Endothelial cell of umbilical vein (primary cell): ENCODE data around the gene STRN3. TPM values are rescaled to one million over a fixed set of nuclear protein-coding genes. Genes with fewer than 3 reads are reported as not detected.
"Not testable (repeated sequence)": the region's sequence is repeated elsewhere in the genome, so short reads cannot be mapped to it uniquely, and the experiment has no call there.

ENCODE experiments used
- BruUV-seq: library from RNA; stranded (reverse); fragments of 400-500 nt; replicated peaks from 2 replicates; lab custom pipeline; 2021; lab: Mats Ljungman, UMichigan
- CTCF ChIA-PET: fragments of 300-600, 350-600 bp; sonication (Branson Sonifier 250); formaldehyde crosslinking; loops from one replicate; lab custom pipeline; 2021; ENCODE audit warnings: antibody characterized with exemption, inconsistent platforms; lab: Charles Lee
- POLR2A ChIA-PET: fragments of 300-600, 350-600 bp; sonication (Branson Sonifier 250); formaldehyde crosslinking; loops from one replicate; lab custom pipeline; 2021; ENCODE audit warnings: antibody characterized with exemption, inconsistent platforms; lab: Charles Lee
- DNase-seq: peaks from one replicate; pipeline ENCODE4 v3.0.0-alpha.2; 2011; ENCODE audit warnings: low read depth, low spot score
- FAIRE-seq: peaks from 2 replicates; lab custom pipeline; 2011; peaks lifted over from hg19 to GRCh38; lab: Jason Lieb, UNC
- H2AFZ ChIP-seq: 2 replicates; pipeline ENCODE4 v1.6.0; 2012; ENCODE audit warnings: low read depth, low read length, control low read depth, inconsistent platforms
- H3K27ac ChIP-seq: 2 replicates; pipeline ENCODE4 v1.5.1; 2011; ENCODE audit warnings: low read depth, mild to moderate bottlenecking, control low read depth, low read length, moderate library complexity; ENCODE audit not compliant: insufficient read depth
- H3K27me3 ChIP-seq, 2 experiments: 2 replicates each; pipeline versions ENCODE4 v1.6.0 to v1.6.1; 2011; ENCODE audit warnings: low read length in 2 of 2, mixed read lengths in 1 of 2; ENCODE audit not compliant: control insufficient read depth in 2 of 2, insufficient read depth in 2 of 2
- H3K36me3 ChIP-seq, 2 experiments: 2 replicates in 1 of 2; 3 replicates in 1 of 2; pipeline ENCODE4 v1.5.1; 2011; ENCODE audit warnings: low read length in 2 of 2, mild to moderate bottlenecking in 1 of 2, moderate library complexity in 1 of 2; ENCODE audit not compliant: control insufficient read depth in 2 of 2, insufficient read depth in 2 of 2; ENCODE audit errors: extremely low read depth in 1 of 2
- H3K4me1 ChIP-seq: 3 replicates; pipeline ENCODE4 v1.5.1; 2011; ENCODE audit warnings: mild to moderate bottlenecking, low read length; ENCODE audit not compliant: control insufficient read depth, insufficient read depth; ENCODE audit errors: extremely low read depth
- H3K4me2 ChIP-seq: 2 replicates; pipeline ENCODE4 v1.6.1; 2011; ENCODE audit warnings: low read length, control low read depth, mixed read lengths; ENCODE audit not compliant: insufficient read depth
- H3K4me3 ChIP-seq, 3 experiments: fragments of 200-600 bp in 1 of 3; sonication (generic), shearing (Covaris generic) in 1 of 3; replicated peaks in 1 of 3; 2 replicates each; pipeline ENCODE4 v1.5.1; 2011 to 2016; ENCODE audit warnings: control low read depth in 3 of 3, low read length in 3 of 3, mild to moderate bottlenecking in 2 of 3, inconsistent platforms in 1 of 3, low read depth in 1 of 3, moderate library complexity in 1 of 3; ENCODE audit not compliant: insufficient read depth in 1 of 3
- H3K79me2 ChIP-seq: 2 replicates; pipeline ENCODE4 v1.6.0; 2012; ENCODE audit warnings: low read length, inconsistent platforms; ENCODE audit not compliant: control insufficient read depth, insufficient read depth
- H3K9ac ChIP-seq: replicated peaks from 2 replicates; pipeline ENCODE3; 2011; ENCODE audit warnings: low read length, control low read depth; ENCODE audit not compliant: insufficient read depth; ENCODE audit errors: extremely low read depth
- H3K9me1 ChIP-seq: replicated peaks from 3 replicates; pipeline ENCODE4 v1.6.0; 2011; ENCODE audit warnings: mild to moderate bottlenecking, low read length; ENCODE audit not compliant: control insufficient read depth, insufficient read depth; ENCODE audit errors: extremely low read depth
- H3K9me3 ChIP-seq: replicated peaks from 2 replicates; pipeline ENCODE4 v1.5.1; 2012; ENCODE audit warnings: low read length, inconsistent platforms; ENCODE audit not compliant: control insufficient read depth, insufficient read depth
- H4K20me1 ChIP-seq: replicated peaks from 2 replicates; pipeline ENCODE3; 2011; ENCODE audit warnings: mild to moderate bottlenecking, low read length; ENCODE audit not compliant: control insufficient read depth, insufficient read depth; ENCODE audit errors: extremely low read depth
- CTCF ChIP-seq, 2 donors: IDR thresholded peaks; 1 replicate in 1 of 2; 2 replicates in 1 of 2; pipeline ENCODE4 v1.5.1; 2011; ENCODE audit warnings: low read length in 2 of 2, mild to moderate bottlenecking in 2 of 2, moderate library complexity in 2 of 2, control low read depth in 1 of 2, inconsistent platforms in 1 of 2, low read depth in 1 of 2; ENCODE audit not compliant: insufficient read depth in 1 of 2; ENCODE audit errors: extremely low read depth in 1 of 2
- EZH2 ChIP-seq: IDR thresholded peaks from 2 replicates; pipeline ENCODE4 v1.6.1; 2012; ENCODE audit warnings: borderline replicate concordance, low read depth, mild to moderate bottlenecking, moderate library complexity, low read length, inconsistent platforms; ENCODE audit not compliant: severe bottlenecking
- FOS ChIP-seq: IDR thresholded peaks from 2 replicates; pipeline ENCODE4 v1.6.1; 2011; ENCODE audit warnings: mild to moderate bottlenecking, low read length, moderate library complexity, borderline replicate concordance; ENCODE audit not compliant: insufficient read depth
- GATA2 ChIP-seq: IDR thresholded peaks from 2 replicates; pipeline ENCODE4 v1.7.0; 2011; ENCODE audit warnings: low read depth, mild to moderate bottlenecking, moderate library complexity, mixed read lengths, low read length; ENCODE audit not compliant: insufficient read length, insufficient read depth
- JUN ChIP-seq: IDR thresholded peaks from 2 replicates; pipeline ENCODE4 v1.6.1; 2011; ENCODE audit warnings: borderline replicate concordance, low read depth; ENCODE audit not compliant: insufficient read length, insufficient read depth
- MAX ChIP-seq: IDR thresholded peaks from 2 replicates; pipeline ENCODE4 v1.6.1; 2011; ENCODE audit not compliant: insufficient read depth, insufficient read length
- MYC ChIP-seq: IDR thresholded peaks from one replicate; pipeline ENCODE4 v1.6.1; 2011; ENCODE audit warnings: mild to moderate bottlenecking, low read depth, low read length
- POLR2A ChIP-seq: IDR thresholded peaks from 2 replicates; pipeline ENCODE4 v1.6.1; 2012; ENCODE audit warnings: low read depth, mild to moderate bottlenecking, control low read depth, low read length
- POLR2AphosphoS5 ChIP-seq: IDR thresholded peaks from 2 replicates; pipeline ENCODE4 v1.6.1; 2012; ENCODE audit warnings: low read depth, mild to moderate bottlenecking, control low read depth, low read length, moderate library complexity; ENCODE audit not compliant: insufficient read depth
- dilution Hi-C: fragments of 300-500 bp; cut with MboI; formaldehyde crosslinking; loops from one replicate; pipeline ENCODE4 v1.15.0; 2019; ENCODE audit warnings: low sequenced_read_pairs; ENCODE audit not compliant: extremely low pct_ligation_motif_present
- intact Hi-C: fragments of 100-400 bp; cut with micrococcal nuclease; formaldehyde crosslinking; loops from one replicate; pipeline ENCODE4 v1.10.0; 2022
- polyA plus RNA-seq, 4 experiments: library from polyadenylated mRNA; depleted of rRNA in 3 of 4; stranded (reverse) in 3 of 4; unstranded in 1 of 4; fragments of >200 nt; gene quantifications; 2 replicates each; pipeline versions ENCODE4 v1.2.1 to v1.2.3, GENCODE V29; 2011 to 2012; ENCODE audit warnings: missing spikeins in 1 of 4
- total RNA-seq: library from RNA; stranded (reverse); gene quantifications from 2 replicates; pipeline ENCODE4 v1.2.3, GENCODE V29; 2021

STRN3 gene
- total and polyA plus RNA-seq, 2 donors (not counting 3 experiments of a cell fraction or from before 2014, with no cell fraction given) = 8.4 to 35.1 TPM

- DNase-seq, H3K9ac ChIP-seq, H3K27ac ChIP-seq, H2AFZ ChIP-seq, CTCF ChIA-PET, POLR2A ChIA-PET, BruUV-seq, dilution Hi-C loops, H3K9me1 ChIP-seq, H3K9me3 ChIP-seq, H4K20me1 ChIP-seq, FAIRE-seq, intact Hi-C loops, H3K4me2 ChIP-seq, H3K36me3 ChIP-seq, H3K4me3 ChIP-seq, H3K4me1 ChIP-seq, H3K27me3 ChIP-seq: not testable (repeated sequence)
- H3K79me2 ChIP-seq = peaks cover 77% of the 10 kb centered on the region
These were observed 60.3 kb downstream of the STRN3 start for GRCh38 chr14:30965861-30966260.

- H4K20me1 ChIP-seq, POLR2A ChIA-PET, intact Hi-C loops, H3K4me3 ChIP-seq, FAIRE-seq, H3K9me3 ChIP-seq, dilution Hi-C loops, H3K4me1 ChIP-seq, H3K27me3 ChIP-seq, DNase-seq, H3K9me1 ChIP-seq, H3K27ac ChIP-seq, H3K9ac ChIP-seq, H2AFZ ChIP-seq, CTCF ChIA-PET, BruUV-seq, H3K4me2 ChIP-seq, H3K36me3 ChIP-seq: not testable (repeated sequence)
- peaks cover 86% of the 10 kb centered on the region for H3K79me2 ChIP-seq
These were observed 63.6 kb downstream of the STRN3 start for GRCh38 chr14:30962537-30962936.

- Histone ChIP-seq H3K9ac (no peak overlapping the region), H3K9me1 (no peaks in the 10 kb centered on the region), H4K20me1 (peaks cover 6% of the 10 kb centered on the region), H3K4me3 (no peak overlapping the region), H3K9me3 (no peaks in the 10 kb centered on the region), H3K36me3 (peaks cover 0 to 1% of the 10 kb centered on the region in 2 experiments), H3K79me2 (peaks cover 80% of the 10 kb centered on the region), H3K4me2 (no peak overlapping the region), H3K4me1 (no peaks in the 10 kb centered on the region), H2AFZ (no peak overlapping the region), H3K27ac (no peak overlapping the region), H3K27me3 (no peaks in the 10 kb centered on the region)
- ChIA-PET POLR2A (no interaction called here), CTCF (no interaction called here)
- dilution Hi-C loops = no loop called here
- BruUV-seq = no TSS peak
- FAIRE-seq = no peak
- TF ChIP-seq MAX (no peak), EZH2 (no peak), FOS (no peak), MYC (no peak), CTCF (IDR thresholded peaks at IDR 0.05; ENCODE audit: extremely low read depth in 1 of 2, insufficient read depth in 1 of 2, low read depth in 1 of 2, low read length in 2 of 2) (no peak), GATA2 (no peak), POLR2AphosphoS5 (no peak), JUN (no peak), POLR2A (no peak)
- intact Hi-C loops = no loop called here
- no peak for DNase-seq
These were observed 64.8 kb downstream of the STRN3 start for GRCh38 chr14:30961330-30961729.
